ENCODE data around the gene SLC39A6. TPM values are rescaled to one million over a fixed set of nuclear protein-coding genes. Genes with fewer than 3 reads are reported as not detected.

Gene SLC39A6
- polyA plus RNA-seq, 2 of the 4 experiments (the other 2 are of a cell fraction), result 49.1 to 68.0 TPM

GRCh38 chr18:36142751-36143150 lies 13.6 kb upstream of the SLC39A6 start:
- H3K9me3 ChIP-seq, result no peaks in the 10 kb centered on the region
- no peak for DNase-seq (ENCODE audit: low read depth in 1 of 2, low spot score in 1 of 2)
- no peak for FAIRE-seq
- POLR2A ChIA-PET, result no interaction called here
- CTCF ChIA-PET, result no interaction called here
- no peak overlapping the region for H3K4me3 ChIP-seq
- H3K4me2 ChIP-seq, result no peak overlapping the region
- no peaks in the 10 kb centered on the region for H3K4me1 ChIP-seq
- no peak overlapping the region for H3K27ac ChIP-seq
- no peak for ATAC-seq
- WGBS (ENCODE audit: missing lambda C conversion rate), result 92% methylated on average over 3 of the region's 3 CpGs
- TF ChIP-seq POLR2AphosphoS2 (conservative IDR thresholded peaks at IDR 0.05; ENCODE audit: low read length) (no peak), MYC (IDR thresholded peaks at IDR 0.05; ENCODE audit: borderline replicate concordance, low read length) (no peak), CHD2 (IDR thresholded peaks at IDR 0.05; ENCODE audit: low read length, partially characterized antibody) (no peak), TP53 (CRISPR knock-in tag; IDR thresholded peaks at IDR 0.05) (no peak), ZC3H11A (IDR thresholded peaks at IDR 0.05) (no peak), RAD21 (conservative IDR thresholded peaks at IDR 0.05 in 1 of 2, IDR thresholded peaks at IDR 0.05 in 1 of 2) (no peak), KDM1A (IDR thresholded peaks at IDR 0.05; ENCODE audit: low read depth) (no peak), CTCF (IDR thresholded peaks at IDR 0.05) (no peak), NPAS2 (CRISPR knock-in tag; IDR thresholded peaks at IDR 0.05; ENCODE audit: borderline replicate concordance) (no peak), HOXB13 (CRISPR knock-in tag; IDR thresholded peaks at IDR 0.05; ENCODE audit: low read depth) (no peak), FOXS1 (CRISPR knock-in tag; IDR thresholded peaks at IDR 0.05) (no peak), EP300 (IDR thresholded peaks at IDR 0.05) (no peak), HOXB5 (CRISPR knock-in tag; IDR thresholded peaks at IDR 0.05) (no peak), E2F6 (IDR thresholded peaks at IDR 0.05; ENCODE audit: borderline replicate concordance, low read depth) (no peak), NFE2L2 (conservative IDR thresholded peaks at IDR 0.05; ENCODE audit: low read length) (no peak), CBX2 (IDR thresholded peaks at IDR 0.05; ENCODE audit: borderline replicate concordance, low read depth) (no peak), MAZ (IDR thresholded peaks at IDR 0.05; ENCODE audit: borderline replicate concordance, low read depth, low read length) (no peak), JUN (IDR thresholded peaks at IDR 0.05) (no peak), BCL3 (IDR thresholded peaks at IDR 0.05) (no peak), MAFK (IDR thresholded peaks at IDR 0.05; ENCODE audit: partially characterized antibody) (no peak)

GRCh38 chr18:36141576-36141975 lies 12.4 kb upstream of the SLC39A6 start:
- POLR2A ChIA-PET, result interaction anchor here (0.7 kb wide), 1 partner anchor 156 kb away, joined by 4 read pairs; the partner anchor contains the start of gene FHOD3
- CTCF ChIA-PET, result interaction anchor here (0.6 kb wide), 1 partner anchor 639 kb away, joined by 3 read pairs; no protein-coding TSS in a partner anchor
- H3K4me1 ChIP-seq, result no peaks in the 10 kb centered on the region
- no peak overlapping the region for H3K4me3 ChIP-seq
- H3K27ac ChIP-seq, result no peak overlapping the region
- no peak overlapping the region for H3K4me2 ChIP-seq
- no peak for FAIRE-seq
- TF ChIP-seq, protein P1, sequence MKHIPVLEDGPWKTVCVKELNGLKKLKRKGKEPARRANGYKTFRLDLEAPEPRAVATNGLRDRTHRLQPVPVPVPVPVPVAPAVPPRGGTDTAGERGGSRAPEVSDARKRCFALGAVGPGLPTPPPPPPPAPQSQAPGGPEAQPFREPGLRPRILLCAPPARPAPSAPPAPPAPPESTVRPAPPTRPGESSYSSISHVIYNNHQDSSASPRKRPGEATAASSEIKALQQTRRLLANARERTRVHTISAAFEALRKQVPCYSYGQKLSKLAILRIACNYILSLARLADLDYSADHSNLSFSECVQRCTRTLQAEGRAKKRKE (CRISPR knock-in tag; IDR thresholded peaks at IDR 0.05; ENCODE audit: low read depth), result no peak
- TF ChIP-seq JUN (IDR thresholded peaks at IDR 0.05) (no peak), EHF (CRISPR knock-in tag; IDR thresholded peaks at IDR 0.05) (no peak), CBX8 (IDR thresholded peaks at IDR 0.05) (no peak), FOSB (CRISPR knock-in tag; IDR thresholded peaks at IDR 0.05) (no peak), NFE2L2 (conservative IDR thresholded peaks at IDR 0.05; ENCODE audit: low read length) (no peak), NR3C1 (IDR thresholded peaks at IDR 0.05) (no peak), MAZ (IDR thresholded peaks at IDR 0.05; ENCODE audit: borderline replicate concordance, low read depth, low read length) (no peak), TP53 (CRISPR knock-in tag; IDR thresholded peaks at IDR 0.05) (no peak), POLR2A (IDR thresholded peaks at IDR 0.05; ENCODE audit: low read length) (no peak), FOSL2 (IDR thresholded peaks at IDR 0.05) (no peak), FOSL2 (CRISPR knock-in tag; IDR thresholded peaks at IDR 0.05) (no peak), NPAS2 (CRISPR knock-in tag; IDR thresholded peaks at IDR 0.05; ENCODE audit: borderline replicate concordance) (no peak), EP300 (IDR thresholded peaks at IDR 0.05) (no peak), TFCP2L1 (CRISPR knock-in tag; IDR thresholded peaks at IDR 0.05) (no peak), JUNB (IDR thresholded peaks at IDR 0.05) (no peak)
- TF ChIP-seq, protein P2, sequence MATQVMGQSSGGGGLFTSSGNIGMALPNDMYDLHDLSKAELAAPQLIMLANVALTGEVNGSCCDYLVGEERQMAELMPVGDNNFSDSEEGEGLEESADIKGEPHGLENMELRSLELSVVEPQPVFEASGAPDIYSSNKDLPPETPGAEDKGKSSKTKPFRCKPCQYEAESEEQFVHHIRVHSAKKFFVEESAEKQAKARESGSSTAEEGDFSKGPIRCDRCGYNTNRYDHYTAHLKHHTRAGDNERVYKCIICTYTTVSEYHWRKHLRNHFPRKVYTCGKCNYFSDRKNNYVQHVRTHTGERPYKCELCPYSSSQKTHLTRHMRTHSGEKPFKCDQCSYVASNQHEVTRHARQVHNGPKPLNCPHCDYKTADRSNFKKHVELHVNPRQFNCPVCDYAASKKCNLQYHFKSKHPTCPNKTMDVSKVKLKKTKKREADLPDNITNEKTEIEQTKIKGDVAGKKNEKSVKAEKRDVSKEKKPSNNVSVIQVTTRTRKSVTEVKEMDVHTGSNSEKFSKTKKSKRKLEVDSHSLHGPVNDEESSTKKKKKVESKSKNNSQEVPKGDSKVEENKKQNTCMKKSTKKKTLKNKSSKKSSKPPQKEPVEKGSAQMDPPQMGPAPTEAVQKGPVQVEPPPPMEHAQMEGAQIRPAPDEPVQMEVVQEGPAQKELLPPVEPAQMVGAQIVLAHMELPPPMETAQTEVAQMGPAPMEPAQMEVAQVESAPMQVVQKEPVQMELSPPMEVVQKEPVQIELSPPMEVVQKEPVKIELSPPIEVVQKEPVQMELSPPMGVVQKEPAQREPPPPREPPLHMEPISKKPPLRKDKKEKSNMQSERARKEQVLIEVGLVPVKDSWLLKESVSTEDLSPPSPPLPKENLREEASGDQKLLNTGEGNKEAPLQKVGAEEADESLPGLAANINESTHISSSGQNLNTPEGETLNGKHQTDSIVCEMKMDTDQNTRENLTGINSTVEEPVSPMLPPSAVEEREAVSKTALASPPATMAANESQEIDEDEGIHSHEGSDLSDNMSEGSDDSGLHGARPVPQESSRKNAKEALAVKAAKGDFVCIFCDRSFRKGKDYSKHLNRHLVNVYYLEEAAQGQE (IDR thresholded peaks at IDR 0.05), result no peak
- 93% methylated on average over 4 of the region's 4 CpGs for WGBS (ENCODE audit: missing lambda C conversion rate)
- H3K9me3 ChIP-seq, result no peaks in the 10 kb centered on the region
- no peak for DNase-seq (ENCODE audit: low read depth in 1 of 2, low spot score in 1 of 2)
- ATAC-seq, result no peak

Measured in A549 (cell line).